GM12878 (cell line): ENCODE measurements around the gene EBF3. TPM values are rescaled to one million over a fixed set of nuclear protein-coding genes. Genes with fewer than 3 reads are reported as not detected.

Source experiments
- ATAC-seq: fragments of 200-7000 bp; cut with Tn5 transposase; 3 replicates; pipeline ENCODE4 v1.9.1; 2020; ENCODE audit warnings: mild to moderate bottlenecking, moderate library complexity
- BruUV-seq: library from RNA; stranded (reverse); fragments of 400-500 nt; replicated peaks from 2 replicates; lab custom pipeline; 2021; lab: Mats Ljungman, UMichigan
- CTCF ChIA-PET: fragments of 300-600 bp; sonication (Branson Sonifier 250); formaldehyde crosslinking; extraction: SDS; loops from one replicate; lab custom pipeline; 2021; ENCODE audit warnings: inconsistent platforms; lab: Yijun Ruan, JAX
- POLR2A ChIA-PET: fragments of 350-600 bp; formaldehyde crosslinking; extraction: SDS; loops from one replicate; lab custom pipeline; 2021; ENCODE audit warnings: inconsistent platforms; lab: Charles Lee
- RAD21 ChIA-PET: fragments of 300-600 bp; sonication (Branson Sonifier 250); formaldehyde crosslinking; loops from one replicate; lab custom pipeline; 2023; ENCODE audit warnings: antibody characterized with exemption; ENCODE audit not compliant: unreplicated experiment; lab: Charles Lee
- SMC1A ChIA-PET: fragments of 300-600 bp; sonication (Branson Sonifier 250); formaldehyde crosslinking; loops from one replicate; lab custom pipeline; 2023; ENCODE audit not compliant: unreplicated experiment, uncharacterized antibody; lab: Charles Lee
- DNase-seq: peaks from one replicate; pipeline ENCODE4 v3.0.0-alpha.2; 2011; ENCODE audit warnings: low read depth, low spot score
- FAIRE-seq: peaks from 3 replicates; lab custom pipeline; 2011; peaks lifted over from hg19 to GRCh38; lab: Jason Lieb, UNC
- H2AFZ ChIP-seq: 2 replicates; pipeline ENCODE4 v1.6.0; 2011; ENCODE audit warnings: low read depth, low read length, control low read depth; ENCODE audit not compliant: control insufficient read depth
- H3K27ac ChIP-seq: 2 replicates; pipeline ENCODE4 v1.5.1; 2011; ENCODE audit warnings: control low read depth; ENCODE audit not compliant: control insufficient read depth, insufficient read depth
- H3K27me3 ChIP-seq, 2 experiments: replicated peaks in 1 of 2; 2 replicates each; pipeline versions ENCODE4 v1.6.0 to v1.6.1; 2011; ENCODE audit warnings: low read length in 1 of 2; ENCODE audit not compliant: control insufficient read depth in 2 of 2, insufficient read depth in 2 of 2
- H3K36me3 ChIP-seq, 2 experiments: 2 replicates each; pipeline ENCODE4 v1.5.1; 2011; ENCODE audit warnings: low read length in 1 of 2; ENCODE audit not compliant: control insufficient read depth in 2 of 2, insufficient read depth in 2 of 2
- H3K4me1 ChIP-seq: 2 replicates; pipeline ENCODE4 v1.6.1; 2011; ENCODE audit warnings: mild to moderate bottlenecking, low read length, moderate library complexity, mixed read lengths; ENCODE audit not compliant: control insufficient read depth, insufficient read depth
- H3K4me2 ChIP-seq: 2 replicates; pipeline ENCODE4 v1.6.0; 2011; ENCODE audit warnings: control low read depth; ENCODE audit not compliant: control insufficient read depth, insufficient read depth
- H3K4me3 ChIP-seq: fragments of 200-600 bp; sonication (generic); 2 replicates; pipeline ENCODE4 v1.5.1; 2016
- H3K79me2 ChIP-seq: 2 replicates; pipeline ENCODE4 v1.6.0; 2011; ENCODE audit warnings: low read length; ENCODE audit not compliant: control insufficient read depth, insufficient read depth
- H3K9ac ChIP-seq: 2 replicates; pipeline ENCODE4 v1.8.0; 2011; ENCODE audit warnings: low read length, control low read depth, mixed read lengths; ENCODE audit not compliant: control insufficient read depth, insufficient read depth
- H3K9me3 ChIP-seq: replicated peaks from 3 replicates; pipeline ENCODE4 v1.5.1; 2011; ENCODE audit warnings: mild to moderate bottlenecking, low read length; ENCODE audit not compliant: control insufficient read depth, insufficient read depth
- H4K20me1 ChIP-seq: 2 replicates; pipeline ENCODE4 v1.6.0; 2011; ENCODE audit not compliant: control insufficient read depth, insufficient read depth
- BCLAF1 ChIP-seq: fragments of 450-650 bp; IDR thresholded peaks from 2 replicates; pipeline ENCODE4 v1.6.1; 2017; ENCODE audit warnings: antibody characterized with exemption, mild to moderate bottlenecking, moderate library complexity
- CREM ChIP-seq: IDR thresholded peaks from 2 replicates; pipeline ENCODE4 v1.6.1; 2014; ENCODE audit warnings: antibody characterized with exemption, low read depth
- EP300 ChIP-seq, 2 experiments: fragments of 150-350 bp in 1 of 2; IDR thresholded peaks; 2 replicates each; pipeline ENCODE4 v1.6.1; 2011 to 2012; ENCODE audit warnings: low read depth in 2 of 2, low read length in 2 of 2, borderline replicate concordance in 1 of 2, improper control_type of control experiment in 1 of 2, inconsistent platforms in 1 of 2; ENCODE audit not compliant: control insufficient read depth in 1 of 2
- HCFC1 ChIP-seq: fragments of 150-350 bp; IDR thresholded peaks from 2 replicates; pipeline ENCODE4 v1.6.1; 2014; ENCODE audit warnings: low read length
- MTA2 ChIP-seq: fragments of 450-650 bp; IDR thresholded peaks from 2 replicates; pipeline ENCODE4 v1.6.1; 2016; ENCODE audit warnings: low read depth, mild to moderate bottlenecking, moderate library complexity
- MXI1 ChIP-seq: fragments of 150-350 bp; IDR thresholded peaks from 2 replicates; pipeline ENCODE4 v1.6.1; 2011; ENCODE audit warnings: low read depth, mild to moderate bottlenecking, inconsistent platforms, low read length, improper control_type of control experiment
- SP1 ChIP-seq: IDR thresholded peaks from one replicate; pipeline ENCODE4 v1.6.1; 2011; ENCODE audit warnings: low read depth, low read length
- ZBED1 ChIP-seq: IDR thresholded peaks from 2 replicates; pipeline ENCODE4 v1.6.1; 2016; ENCODE audit warnings: borderline replicate concordance
- WGBS: methylation state at CpG from one replicate; pipeline ENCODE4 v1.1.6; 2016; ENCODE audit warnings: low lambda C conversion rate; ENCODE audit not compliant: insufficient replicate concordance, insufficient coverage; ENCODE audit errors: missing lambda C conversion rate; 5-methylcytosine and 5-hydroxymethylcytosine counted together
- in situ Hi-C: fragments of 300-500 bp; cut with MboI; formaldehyde crosslinking; loops from 9 replicates; pipeline ENCODE4 v1.14.3; 2018; ENCODE audit warnings: mixed read lengths
- intact Hi-C: fragments of 100-400 bp; cut with micrococcal nuclease; formaldehyde crosslinking; loops from one replicate; pipeline ENCODE4 v1.14.2; 2022; ENCODE audit not compliant: unreplicated experiment
- polyA plus RNA-seq, 11 experiments: library from polyadenylated mRNA; depleted of rRNA in 4 of 11; unstranded in 6 of 11; stranded (reverse) in 5 of 11; fragments of >200 nt; fragmentation: Nextera tagmentation in 4 of 11; fragmentation: Illumina TruSeq in 1 of 11; extraction: Ambion mirVana in 4 of 11; extraction: Trizol in 1 of 11; gene quantifications; 1 replicate in 1 of 11; 2 replicates in 10 of 11; pipeline versions ENCODE4 v1.2.1 to v1.2.3, GENCODE V29; 2011 to 2016; ENCODE audit warnings: inconsistent platforms in 2 of 11, missing spikeins in 2 of 11, low read depth in 1 of 11
- total RNA-seq, 4 experiments: library from RNA; depleted of rRNA in 3 of 4; stranded (reverse); fragments of >200 nt in 3 of 4; fragmentation: Illumina TruSeq in 1 of 4; extraction: Trizol in 1 of 4; gene quantifications; 2 replicates each; pipeline versions ENCODE4 v1.2.1 to v1.2.3, GENCODE V29; 2013 to 2021

Gene EBF3
- total and polyA plus RNA-seq, 10 of the 15 experiments (the other 5 are each of a cell fraction or from before 2014, with no cell fraction given): not detected

- H3K4me2 ChIP-seq: no peak overlapping the region
- H3K9ac ChIP-seq: no peak overlapping the region
- CTCF ChIA-PET: interaction anchor here (1.1 kb wide), 1 partner anchor 745 kb away, joined by 3 read pairs; no protein-coding TSS in a partner anchor
- 44% methylated on average over 15 of the region's 15 CpGs for WGBS
- no peak overlapping the region for H3K27ac ChIP-seq
- no peak for DNase-seq
- no TSS peak for BruUV-seq
- RAD21 ChIA-PET: no interaction called here
- no peak for TF ChIP-seq MTA2
- TF ChIP-seq EP300 (IDR thresholded peaks at IDR 0.05; ENCODE audit: borderline replicate concordance in 1 of 2, control insufficient read depth in 1 of 2, low read depth in 2 of 2, low read length in 2 of 2): no peak
- TF ChIP-seq BCLAF1: no peak
- TF ChIP-seq SP1: no peak
- TF ChIP-seq CREM: no peak
- TF ChIP-seq ZBED1: no peak
- no peak for TF ChIP-seq MXI1
- TF ChIP-seq HCFC1: no peak
- POLR2A ChIA-PET: no interaction called here
- no peaks in the 10 kb centered on the region for H4K20me1 ChIP-seq
- H3K27me3 ChIP-seq: no peaks in the 10 kb centered on the region
- H3K4me3 ChIP-seq: no peak overlapping the region
- no peak overlapping the region for H2AFZ ChIP-seq
- no peak for ATAC-seq
- intact Hi-C loops: no loop called here
- in situ Hi-C loops: no loop called here
- no peaks in the 10 kb centered on the region for H3K79me2 ChIP-seq
- no peaks in the 10 kb centered on the region for H3K4me1 ChIP-seq
- FAIRE-seq: no peak
- no peaks in the 10 kb centered on the region for H3K9me3 ChIP-seq
- H3K36me3 ChIP-seq: no peaks in the 10 kb centered on the region
- SMC1A ChIA-PET: no interaction called here
Measured at GRCh38 chr10:129833994-129834739, 129.9 kb downstream of the EBF3 start.
